ENCODE results near the gene FRMPD1. TPM values are rescaled to one million over a fixed set of nuclear protein-coding genes. Genes with fewer than 3 reads are reported as not detected.

The FRMPD1 gene
- total RNA-seq, 1 donor from 2014 or later, result not detected

DNA sequence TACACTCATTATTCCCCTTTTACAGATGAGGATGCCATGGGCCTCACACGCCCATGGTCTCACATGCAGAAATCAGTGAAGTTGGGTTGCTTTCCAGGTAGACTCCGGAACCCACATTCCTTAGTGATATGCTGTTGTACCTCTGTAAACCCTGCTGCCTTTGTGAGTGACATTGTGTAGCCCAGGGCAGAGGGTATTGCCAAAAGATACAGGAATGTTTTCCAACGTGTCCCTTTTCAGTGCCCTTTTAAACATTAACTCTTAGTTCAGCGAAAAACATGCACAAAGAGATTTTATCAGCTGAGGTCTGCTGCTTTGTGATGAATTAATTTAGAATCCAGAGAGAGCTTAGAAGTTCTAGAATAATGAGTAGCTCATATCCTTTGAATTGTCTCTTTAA is 64.5 kb downstream of the FRMPD1 start:
- intact Hi-C loops (cut with micrococcal nuclease), result no loop called here
- Mint-ChIP-seq H3K4me3 (no peak overlapping the region), H3K4me1 (no peaks in the 10 kb centered on the region), H3K9me3 (no peaks in the 10 kb centered on the region), H3K27ac (no peak overlapping the region), H3K36me3 (ENCODE audit: low read depth) (no peaks in the 10 kb centered on the region), H3K27me3 (peaks cover 9% of the 10 kb centered on the region)
- no peak for DNase-seq

DNA sequence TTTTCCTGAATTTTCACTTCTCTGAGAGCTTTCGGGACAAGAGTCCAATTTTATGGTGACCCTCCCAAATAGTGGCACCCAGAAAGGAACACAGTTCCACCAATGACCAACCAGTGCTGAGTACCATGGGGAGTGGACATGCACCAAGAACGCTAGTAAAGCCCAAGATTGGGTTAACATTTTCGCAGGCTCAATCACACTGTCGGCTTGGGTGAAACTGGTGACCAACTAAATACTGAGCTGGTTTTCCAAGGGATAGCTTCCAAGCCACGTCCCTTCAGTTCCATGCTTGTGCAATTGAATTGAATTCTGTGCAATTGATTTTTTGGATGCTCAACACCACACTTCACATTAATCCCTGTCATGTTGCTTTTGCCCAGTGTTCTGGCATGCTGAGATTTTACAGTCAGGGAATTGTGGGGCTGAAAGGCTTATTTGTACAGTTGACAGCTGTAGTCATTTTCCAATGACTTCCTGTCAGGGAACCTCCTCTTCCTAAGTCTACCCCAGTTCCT is 65.3 kb downstream of the FRMPD1 start:
- peaks cover 10% of the 10 kb centered on the region for H3K27me3 Mint-ChIP-seq
- no peak overlapping the region for H3K4me3 Mint-ChIP-seq
- intact Hi-C loops (cut with micrococcal nuclease), result no loop called here
- H3K4me1 Mint-ChIP-seq, result no peaks in the 10 kb centered on the region
- no peaks in the 10 kb centered on the region for H3K36me3 Mint-ChIP-seq (ENCODE audit: low read depth)
- no peaks in the 10 kb centered on the region for H3K9me3 Mint-ChIP-seq
- H3K27ac Mint-ChIP-seq, result no peak overlapping the region
- no peak for DNase-seq

- Mint-ChIP-seq H3K4me1 (no peaks in the 10 kb centered on the region), H3K9me3 (no peaks in the 10 kb centered on the region), H3K36me3 (ENCODE audit: low read depth) (no peaks in the 10 kb centered on the region), H3K27ac (no peak overlapping the region), H3K4me3 (no peak overlapping the region), H3K27me3 (peaks cover 7% of the 10 kb centered on the region)
- intact Hi-C loops (cut with micrococcal nuclease), result no loop called here
- no peak for DNase-seq
Observed at GRCh38 chr9:37719526-37719925, 68.8 kb downstream of the FRMPD1 start.

- peaks cover 4% of the 10 kb centered on the region for H3K27me3 Mint-ChIP-seq
- intact Hi-C loops (cut with micrococcal nuclease), result no loop called here
- no peak overlapping the region for H3K27ac Mint-ChIP-seq
- H3K4me3 Mint-ChIP-seq, result no peak overlapping the region
- no peaks in the 10 kb centered on the region for H3K36me3 Mint-ChIP-seq (ENCODE audit: low read depth)
- no peak for DNase-seq
- no peaks in the 10 kb centered on the region for H3K9me3 Mint-ChIP-seq
- H3K4me1 Mint-ChIP-seq, result no peaks in the 10 kb centered on the region
Observed at GRCh38 chr9:37727013-37727412, 76.3 kb downstream of the FRMPD1 start.

GRCh38 chr9:37729499-37729898 is 78.7 kb downstream of the FRMPD1 start:
- Mint-ChIP-seq H3K27me3 (peaks cover 13% of the 10 kb centered on the region), H3K4me1 (peaks cover 2% of the 10 kb centered on the region), H3K36me3 (ENCODE audit: low read depth) (no peaks in the 10 kb centered on the region), H3K9me3 (no peaks in the 10 kb centered on the region), H3K4me3 (no peak overlapping the region), H3K27ac (no peak overlapping the region)
- intact Hi-C loops (cut with micrococcal nuclease), result no loop called here
- no peak for DNase-seq

DNA sequence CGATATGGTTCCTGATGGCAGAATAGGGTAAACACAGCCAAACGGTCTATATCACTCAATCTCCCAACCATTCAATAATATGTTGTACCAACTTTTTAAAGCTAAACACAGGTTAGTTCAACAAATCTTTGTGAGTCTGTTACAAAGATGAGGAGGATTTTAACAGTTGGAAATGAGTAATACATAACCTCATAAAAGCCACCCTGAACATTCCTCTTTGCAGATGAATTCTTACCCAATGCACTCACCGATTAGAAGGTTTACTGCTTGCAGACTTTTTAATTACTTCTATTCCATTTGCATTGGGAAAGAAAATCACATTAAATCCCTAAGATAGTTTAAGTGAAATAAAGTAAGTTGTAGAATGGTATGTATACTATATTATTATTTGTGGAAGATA is 79.5 kb downstream of the FRMPD1 start:
- peaks cover 17% of the 10 kb centered on the region for H3K27me3 Mint-ChIP-seq
- intact Hi-C loops (cut with micrococcal nuclease), result no loop called here
- H3K9me3 Mint-ChIP-seq, result no peaks in the 10 kb centered on the region
- H3K4me1 Mint-ChIP-seq, result peaks cover 2% of the 10 kb centered on the region
- no peak overlapping the region for H3K27ac Mint-ChIP-seq
- no peak overlapping the region for H3K4me3 Mint-ChIP-seq
- no peaks in the 10 kb centered on the region for H3K36me3 Mint-ChIP-seq (ENCODE audit: low read depth)
- DNase-seq, result no peak

DNA sequence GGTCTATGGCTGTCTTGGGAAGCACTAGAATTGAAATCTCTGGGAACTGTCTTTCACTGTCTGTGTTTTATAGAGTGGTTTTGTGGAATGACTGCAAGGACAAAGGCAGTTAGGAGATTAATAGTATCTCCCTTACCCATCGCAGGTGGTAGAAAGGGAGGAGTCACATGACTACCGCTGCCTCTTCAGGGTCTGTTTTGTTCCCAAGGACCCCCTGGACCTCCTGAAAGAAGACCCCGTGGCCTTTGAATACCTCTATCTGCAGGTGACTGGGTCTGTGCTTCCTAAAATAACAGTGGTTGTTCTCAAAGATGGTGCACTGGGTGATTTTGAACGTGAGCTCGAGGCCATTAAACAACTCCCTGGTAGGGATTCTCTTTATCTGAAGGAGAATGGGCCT is 80.1 kb downstream of the FRMPD1 start:
- no peak overlapping the region for H3K4me3 Mint-ChIP-seq
- peaks cover 17% of the 10 kb centered on the region for H3K27me3 Mint-ChIP-seq
- DNase-seq, result no peak
- peaks cover 2% of the 10 kb centered on the region for H3K4me1 Mint-ChIP-seq
- intact Hi-C loops (cut with micrococcal nuclease), result no loop called here
- H3K36me3 Mint-ChIP-seq (ENCODE audit: low read depth), result no peaks in the 10 kb centered on the region
- no peak overlapping the region for H3K27ac Mint-ChIP-seq
- no peaks in the 10 kb centered on the region for H3K9me3 Mint-ChIP-seq

DNA sequence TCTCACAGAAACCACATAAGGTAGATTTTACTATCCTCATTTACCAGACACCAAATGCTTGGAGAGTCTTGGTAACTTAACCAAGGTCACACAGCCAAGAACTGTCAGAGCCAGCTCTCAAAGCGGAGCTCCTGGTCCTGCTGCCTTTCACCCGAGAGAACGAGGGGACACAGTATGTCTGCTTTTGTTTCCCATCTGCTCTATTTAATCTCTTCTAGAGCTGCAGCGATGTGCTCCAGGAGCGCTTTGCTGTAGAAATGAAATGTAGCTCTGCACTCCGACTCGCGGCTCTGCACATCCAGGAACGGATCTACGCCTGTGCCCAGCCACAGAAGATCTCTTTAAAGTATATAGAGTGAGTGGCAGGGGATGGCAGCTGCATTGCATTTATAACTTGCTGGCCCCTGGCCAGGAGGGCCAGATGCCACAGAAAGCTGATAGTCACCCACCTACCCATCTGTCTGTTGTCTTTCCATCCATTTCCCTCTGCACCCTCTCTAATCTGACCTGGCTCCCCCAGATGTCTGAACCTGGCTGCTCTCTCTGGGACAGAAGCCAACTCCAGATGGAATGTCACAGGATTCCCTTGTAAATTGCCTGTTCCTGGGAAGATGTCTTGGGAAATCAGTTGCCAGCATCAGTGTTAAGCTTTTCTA is 81.5 kb downstream of the FRMPD1 start:
- intact Hi-C loops (cut with micrococcal nuclease), result no loop called here
- Mint-ChIP-seq H3K4me3 (no peak overlapping the region), H3K4me1 (peaks cover 2% of the 10 kb centered on the region), H3K36me3 (ENCODE audit: low read depth) (no peaks in the 10 kb centered on the region), H3K9me3 (no peaks in the 10 kb centered on the region), H3K27me3 (peaks cover 17% of the 10 kb centered on the region), H3K27ac (no peak overlapping the region)
- no peak for DNase-seq

DNA sequence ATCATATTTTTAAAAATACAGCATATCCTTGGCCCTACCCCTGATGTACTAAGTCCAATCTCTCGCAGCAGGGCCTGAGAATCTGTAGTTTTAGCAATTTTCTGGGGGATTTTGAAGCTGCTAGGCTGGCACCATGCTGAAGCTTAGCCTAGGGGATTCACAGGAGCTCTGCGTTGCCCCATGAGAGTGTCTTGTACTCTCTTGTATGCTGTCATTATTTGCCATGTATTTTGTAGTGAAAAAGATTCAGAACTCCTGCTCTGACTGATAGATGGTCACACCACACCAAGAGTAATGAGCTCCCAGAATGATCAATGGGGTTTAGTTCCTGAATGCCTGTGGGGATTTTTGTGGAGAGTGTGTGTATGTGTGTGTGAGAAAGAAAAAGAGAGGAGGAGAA is 82.2 kb downstream of the FRMPD1 start:
- Mint-ChIP-seq H3K4me1 (peaks cover 2% of the 10 kb centered on the region), H3K27me3 (peaks cover 17% of the 10 kb centered on the region), H3K4me3 (no peak overlapping the region), H3K27ac (no peak overlapping the region), H3K9me3 (no peaks in the 10 kb centered on the region), H3K36me3 (ENCODE audit: low read depth) (no peaks in the 10 kb centered on the region)
- intact Hi-C loops (cut with micrococcal nuclease), result no loop called here
- DNase-seq, result no peak

GRCh38 chr9:37739222-37739621 is 88.5 kb downstream of the FRMPD1 start:
- Mint-ChIP-seq H3K27me3 (peaks cover 12% of the 10 kb centered on the region), H3K36me3 (ENCODE audit: low read depth) (no peaks in the 10 kb centered on the region), H3K9me3 (no peaks in the 10 kb centered on the region), H3K4me3 (no peak overlapping the region), H3K4me1 (no peaks in the 10 kb centered on the region), H3K27ac (no peak overlapping the region)
- no peak for DNase-seq
- intact Hi-C loops (cut with micrococcal nuclease), result no loop called here

- H3K27me3 Mint-ChIP-seq, result peaks cover 6% of the 10 kb centered on the region
Observed at GRCh38 chr9:37740128-37740527, 89.4 kb downstream of the FRMPD1 start.

GRCh38 chr9:37740631-37741328 is 90.0 kb downstream of the FRMPD1 start:
- H3K4me1 Mint-ChIP-seq, result no peaks in the 10 kb centered on the region
- no peak overlapping the region for H3K27ac Mint-ChIP-seq
- H3K27me3 Mint-ChIP-seq, result peaks cover 5% of the 10 kb centered on the region
- DNase-seq, result no peak
- no peaks in the 10 kb centered on the region for H3K9me3 Mint-ChIP-seq
- no peaks in the 10 kb centered on the region for H3K36me3 Mint-ChIP-seq (ENCODE audit: low read depth)
- intact Hi-C loops (cut with micrococcal nuclease), result loop anchor here (10.0 kb wide), 1 partner anchor 324 kb away; the partner anchor contains the start of gene SHB
- no peak overlapping the region for H3K4me3 Mint-ChIP-seq

More at GRCh38 chr9:37740128-37740527, 89.4 kb downstream of the FRMPD1 start:
- H3K9me3 Mint-ChIP-seq, result no peaks in the 10 kb centered on the region
- H3K4me3 Mint-ChIP-seq, result no peak overlapping the region
- no peak for DNase-seq
- no peaks in the 10 kb centered on the region for H3K36me3 Mint-ChIP-seq (ENCODE audit: low read depth)
- intact Hi-C loops (cut with micrococcal nuclease), result loop anchor here (10.0 kb wide), 1 partner anchor 325 kb away; the partner anchor contains the start of gene SHB
- H3K4me1 Mint-ChIP-seq, result no peaks in the 10 kb centered on the region
- no peak overlapping the region for H3K27ac Mint-ChIP-seq

DNA sequence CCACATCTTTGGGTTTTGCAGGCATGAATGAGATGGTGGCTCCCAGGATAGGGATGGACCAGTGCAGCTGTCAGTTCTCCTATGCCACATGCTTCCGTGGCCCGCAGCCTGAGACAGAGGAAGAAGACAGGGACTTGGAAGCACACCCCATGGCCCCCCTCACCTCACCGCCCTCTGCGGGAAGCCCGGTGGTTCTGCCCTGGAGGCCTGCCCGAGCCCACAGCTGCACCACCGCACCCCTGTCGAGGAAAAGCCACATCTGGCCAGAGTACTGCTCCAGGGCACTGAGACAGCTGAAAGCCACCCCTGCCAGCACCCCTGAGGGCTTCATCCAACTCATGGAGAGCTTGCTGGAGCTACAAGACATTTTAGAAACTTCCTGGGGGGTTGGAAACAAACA is 95.2 kb downstream of the FRMPD1 start:
- peaks cover 2% of the 10 kb centered on the region for H3K4me1 Mint-ChIP-seq
- H3K9me3 Mint-ChIP-seq, result no peaks in the 10 kb centered on the region
- no peak for DNase-seq
- H3K36me3 Mint-ChIP-seq (ENCODE audit: low read depth), result no peaks in the 10 kb centered on the region
- no peak overlapping the region for H3K27ac Mint-ChIP-seq
- no peaks in the 10 kb centered on the region for H3K27me3 Mint-ChIP-seq
- intact Hi-C loops (cut with micrococcal nuclease), result loop anchor here (2.0 to 10.0 kb wide), 2 partner anchors 159 to 319 kb away; partner anchors contain the start of genes SHB and SLC25A51
- no peak overlapping the region for H3K4me3 Mint-ChIP-seq

DNA sequence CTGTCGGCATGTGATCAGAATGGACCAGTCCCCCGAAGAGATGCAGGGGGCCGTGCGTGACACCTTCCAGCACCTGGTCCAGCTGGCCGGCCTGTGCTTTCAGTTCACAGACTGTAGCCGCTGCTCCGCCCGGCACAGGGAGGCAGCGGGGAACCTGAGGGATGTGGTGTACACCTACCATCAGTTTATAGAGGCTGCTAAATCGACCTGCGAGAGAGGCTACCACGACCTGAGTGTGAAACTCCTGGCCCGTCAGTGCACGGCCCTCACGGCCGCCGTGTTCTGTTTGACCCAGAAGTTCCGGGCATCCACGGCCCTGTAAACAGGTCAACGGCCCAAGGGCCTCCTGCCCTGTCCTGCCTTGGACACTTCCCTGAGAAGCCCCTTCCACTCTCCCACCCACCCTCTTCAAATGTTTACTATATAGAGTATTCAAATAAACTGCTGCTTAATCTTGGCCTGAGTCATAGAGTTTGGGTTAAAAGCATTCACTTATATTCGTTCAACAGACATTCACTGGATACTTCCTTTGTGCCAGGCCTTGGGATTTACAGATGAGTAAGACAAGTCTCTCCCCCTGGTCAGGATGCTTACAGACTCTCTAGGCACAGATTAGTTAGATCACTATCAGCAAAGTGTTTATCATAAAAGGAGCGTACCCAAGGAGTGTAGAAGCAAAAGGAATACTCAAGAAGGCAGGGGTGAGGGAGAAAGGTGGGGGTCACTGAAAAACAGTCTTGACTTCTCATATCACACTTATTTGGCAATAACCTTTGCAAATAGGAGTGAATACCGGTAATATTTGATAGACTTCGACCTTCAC is 95.9 kb downstream of the FRMPD1 start:
- Mint-ChIP-seq H3K27ac (no peak overlapping the region), H3K9me3 (no peaks in the 10 kb centered on the region), H3K27me3 (no peaks in the 10 kb centered on the region), H3K4me1 (peaks cover 2% of the 10 kb centered on the region), H3K4me3 (no peak overlapping the region), H3K36me3 (ENCODE audit: low read depth) (no peaks in the 10 kb centered on the region)
- no peak for DNase-seq
- intact Hi-C loops (cut with micrococcal nuclease), result loop anchor here (2.0 to 10.0 kb wide), 2 partner anchors 158 to 318 kb away; partner anchors contain the start of genes SHB and SLC25A51
